ENCODE measurements around the gene SMYD5. TPM values are rescaled to one million over a fixed set of nuclear protein-coding genes. Genes with fewer than 3 reads are reported as not detected.
"Not testable (repeated sequence)": the region's sequence is repeated elsewhere in the genome, so short reads cannot be mapped to it uniquely, and the experiment has no call there.

The SMYD5 gene
- total RNA-seq, result 14.6 TPM
- polyA plus RNA-seq, result 18.2 TPM

DNA sequence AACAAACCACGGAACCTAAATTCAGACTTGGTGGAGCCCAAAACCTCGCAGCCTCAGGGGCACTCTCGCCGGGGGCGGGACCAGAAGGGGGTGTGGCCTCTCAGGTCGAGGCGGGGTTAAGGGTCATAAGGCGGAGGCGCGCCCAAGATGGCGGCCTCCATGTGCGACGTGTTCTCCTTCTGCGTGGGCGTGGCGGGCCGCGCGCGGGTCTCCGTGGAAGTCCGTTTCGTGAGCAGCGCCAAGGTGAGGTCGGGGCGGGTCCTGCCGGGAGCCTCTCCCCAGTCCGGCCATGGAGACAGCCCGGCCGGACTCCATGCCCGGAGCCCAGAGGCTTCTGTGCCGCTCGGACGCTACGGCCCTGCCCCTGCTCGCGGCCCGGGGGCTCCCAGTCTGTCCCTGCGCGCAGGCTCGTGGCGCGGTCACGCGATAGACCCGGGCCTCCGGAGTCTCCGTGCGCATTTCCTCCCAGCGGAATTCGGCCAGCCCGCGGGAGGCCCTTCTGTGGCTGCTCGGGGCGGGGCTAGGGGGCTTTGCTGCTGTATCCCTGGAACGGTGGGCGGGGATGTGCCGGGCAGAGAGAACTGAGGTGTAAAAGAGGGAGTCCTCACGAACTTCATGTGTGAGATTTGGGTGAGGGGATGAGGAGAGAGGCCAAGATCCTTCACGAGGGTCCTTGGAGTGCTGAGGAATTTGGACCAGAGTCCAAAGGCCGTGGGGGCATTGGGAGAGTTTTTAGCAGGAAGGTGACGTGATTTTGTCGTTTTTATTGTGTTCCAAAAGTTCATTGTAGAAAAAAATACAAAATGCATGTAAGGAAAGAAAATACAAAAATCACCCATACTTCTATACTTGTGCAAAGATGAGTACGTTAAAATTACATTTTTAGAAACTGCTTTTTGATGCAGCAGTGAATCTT lies at the start of gene SMYD5:
Gene SMYD5 (plus strand): TSS at position 126 of the 916 bp plus-strand sequence. CDS start 22 bp downstream, at position 148.
- under 1% methylated on average over 64 of the region's 64 CpGs for WGBS
- Histone ChIP-seq H3K27ac (ENCODE audit: low read depth) (peak within 1 kb of the TSS; percentile 48), H3K4me1 (ENCODE audit: insufficient read depth) (no peaks in the 10 kb centered on the region), H3K36me3 (ENCODE audit: insufficient read depth) (no peaks in the 10 kb centered on the region), H3K4me3 (ENCODE audit: low read depth, low read length) (peak within 1 kb of the TSS; percentile 90)
- peak; percentile 53 for DNase-seq (ENCODE audit: extremely low spot score)

DNA sequence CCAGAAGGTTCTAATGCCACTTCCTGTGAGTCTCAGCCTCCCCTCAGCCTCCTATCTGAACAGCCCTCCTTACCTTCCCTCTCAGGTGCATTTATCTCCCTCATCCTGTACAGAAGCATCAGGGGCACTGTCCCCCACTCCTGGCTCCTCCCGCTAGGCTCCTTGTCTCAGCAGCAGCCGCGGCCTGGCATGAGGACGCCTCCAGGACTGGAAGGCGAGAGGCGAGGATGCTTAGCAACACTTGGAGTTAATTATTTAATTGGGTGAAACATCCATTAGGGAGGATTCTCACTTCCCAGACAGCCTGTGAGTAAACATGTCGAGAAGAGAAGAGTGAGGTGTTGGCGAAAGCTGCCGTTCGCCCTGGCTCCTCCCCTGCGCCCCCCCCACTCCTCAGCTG lies 48.1 kb upstream of the SMYD5 start:
- not testable (repeated sequence) for H3K4me1 ChIP-seq (ENCODE audit: insufficient read depth); H3K27ac ChIP-seq (ENCODE audit: low read depth); H3K36me3 ChIP-seq (ENCODE audit: insufficient read depth); H3K4me3 ChIP-seq (ENCODE audit: low read depth, low read length); DNase-seq (ENCODE audit: extremely low spot score)
- 45% methylated on average over 11 of the region's 11 CpGs for WGBS

DNA sequence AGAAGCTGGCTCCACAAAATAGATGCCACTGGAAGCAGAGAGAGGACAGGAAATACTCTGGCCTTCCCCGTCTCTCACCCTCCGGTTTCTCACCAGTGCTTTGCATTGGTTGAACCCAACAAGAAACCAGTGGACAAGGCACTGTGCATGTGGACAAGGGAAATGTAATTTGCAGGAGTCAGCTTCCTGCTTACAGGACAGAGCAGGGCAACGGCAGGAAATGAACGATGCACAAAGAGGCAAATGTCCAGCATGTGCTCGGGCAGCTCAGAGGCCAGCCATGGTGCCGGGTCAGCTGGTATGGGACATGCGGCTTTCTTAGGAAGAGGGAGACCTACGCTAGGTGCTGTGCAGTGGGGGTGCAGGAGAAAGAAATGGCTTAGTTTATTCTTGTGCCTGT lies 47.2 kb upstream of the SMYD5 start:
- DNase-seq (ENCODE audit: extremely low spot score); H3K36me3 ChIP-seq (ENCODE audit: insufficient read depth); H3K4me3 ChIP-seq (ENCODE audit: low read depth, low read length); H3K4me1 ChIP-seq (ENCODE audit: insufficient read depth); H3K27ac ChIP-seq (ENCODE audit: low read depth): not testable (repeated sequence)
- WGBS, result 70% methylated on average over 4 of the region's 8 CpGs

DNA sequence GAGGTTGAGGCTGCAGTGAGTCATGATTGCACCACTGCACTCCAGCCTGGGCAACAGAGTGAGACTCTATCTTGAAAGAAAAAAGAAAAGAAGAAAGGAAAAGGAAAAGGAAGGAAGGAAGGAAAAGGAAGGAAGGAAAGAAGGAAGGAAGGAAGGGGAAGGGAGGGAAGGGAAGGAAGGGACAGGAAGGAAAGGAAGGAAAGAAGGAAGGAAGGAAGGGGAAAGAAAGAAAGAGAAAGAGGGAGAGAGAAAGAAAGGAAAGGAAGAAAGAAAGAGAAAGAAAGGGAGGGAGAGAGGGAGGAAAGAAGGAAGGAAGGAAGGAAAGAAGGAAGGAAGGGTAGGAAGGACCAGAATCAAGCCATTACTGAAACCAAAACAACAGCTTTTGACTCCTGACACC lies 45.7 kb upstream of the SMYD5 start:
- not testable (repeated sequence) for H3K36me3 ChIP-seq (ENCODE audit: insufficient read depth); DNase-seq (ENCODE audit: extremely low spot score); H3K4me1 ChIP-seq (ENCODE audit: insufficient read depth); H3K27ac ChIP-seq (ENCODE audit: low read depth); H3K4me3 ChIP-seq (ENCODE audit: low read depth, low read length)

DNA sequence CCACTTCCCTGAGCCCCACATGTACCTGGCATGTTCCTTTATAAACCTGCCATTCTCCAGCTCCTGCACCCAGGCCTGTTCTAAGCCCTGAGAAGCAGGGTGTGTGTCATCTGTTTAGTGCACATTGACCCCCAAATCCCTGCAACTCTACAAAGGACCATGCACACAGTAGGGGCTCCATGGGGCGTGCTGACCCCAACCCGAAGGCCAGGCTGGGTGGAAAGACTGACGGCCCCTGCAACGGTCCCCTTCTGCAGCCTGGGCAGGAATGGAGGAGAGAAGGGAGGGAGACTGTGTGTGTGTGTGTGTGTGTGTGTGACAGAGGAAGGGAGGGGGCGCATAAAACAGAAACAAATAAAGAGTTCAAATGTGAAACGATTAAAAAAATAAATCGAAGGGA lies 43.7 kb upstream of the SMYD5 start:
- H3K4me1 ChIP-seq (ENCODE audit: insufficient read depth); DNase-seq (ENCODE audit: extremely low spot score); H3K36me3 ChIP-seq (ENCODE audit: insufficient read depth); H3K4me3 ChIP-seq (ENCODE audit: low read depth, low read length); H3K27ac ChIP-seq (ENCODE audit: low read depth): not testable (repeated sequence)
- 69% methylated on average over 5 of the region's 7 CpGs for WGBS

- 87% methylated on average over 6 of the region's 6 CpGs for WGBS
- Histone ChIP-seq H3K36me3 (ENCODE audit: insufficient read depth) (no peaks in the 10 kb centered on the region), H3K27ac (ENCODE audit: low read depth) (no peak overlapping the region), H3K4me1 (ENCODE audit: insufficient read depth) (peaks cover 3% of the 10 kb centered on the region), H3K4me3 (ENCODE audit: low read depth, low read length) (no peak overlapping the region)
- DNase-seq (ENCODE audit: extremely low spot score), result no peak
These were observed 41.1 kb upstream of the SMYD5 start for GRCh38 chr2:73172963-73173362.

GRCh38 chr2:73173781-73174180 lies 40.3 kb upstream of the SMYD5 start:
- H3K4me1 ChIP-seq (ENCODE audit: insufficient read depth), result peaks cover 3% of the 10 kb centered on the region
- H3K4me3 ChIP-seq (ENCODE audit: low read depth, low read length), result no peak overlapping the region
- no peak overlapping the region for H3K27ac ChIP-seq (ENCODE audit: low read depth)
- 96% methylated on average over 7 of the region's 7 CpGs for WGBS
- DNase-seq (ENCODE audit: extremely low spot score), result no peak
- H3K36me3 ChIP-seq (ENCODE audit: insufficient read depth), result no peaks in the 10 kb centered on the region

DNA sequence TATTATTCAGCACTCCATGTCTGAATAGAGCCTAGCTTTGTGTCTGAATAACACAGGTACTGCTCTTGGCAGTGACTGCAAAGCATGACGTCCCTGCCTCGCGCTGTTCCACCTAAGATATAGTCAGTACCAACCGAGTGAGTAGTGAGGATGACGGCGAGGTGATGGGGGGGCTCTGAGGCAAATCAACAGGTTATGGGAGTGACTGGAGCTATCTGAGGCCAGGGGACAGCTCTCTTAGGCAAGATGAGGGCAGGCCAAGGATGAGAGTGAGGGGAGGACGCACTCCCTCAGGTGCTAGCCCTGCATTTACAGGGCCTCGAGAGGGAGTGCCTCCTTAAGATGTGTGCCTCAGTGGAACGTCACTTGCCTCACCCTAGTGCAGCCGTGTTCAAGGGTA lies 39.8 kb upstream of the SMYD5 start:
- DNase-seq (ENCODE audit: extremely low spot score), result no peak
- 95% methylated on average over 10 of the region's 10 CpGs for WGBS
- H3K4me1 ChIP-seq (ENCODE audit: insufficient read depth), result peaks cover 3% of the 10 kb centered on the region

DNA sequence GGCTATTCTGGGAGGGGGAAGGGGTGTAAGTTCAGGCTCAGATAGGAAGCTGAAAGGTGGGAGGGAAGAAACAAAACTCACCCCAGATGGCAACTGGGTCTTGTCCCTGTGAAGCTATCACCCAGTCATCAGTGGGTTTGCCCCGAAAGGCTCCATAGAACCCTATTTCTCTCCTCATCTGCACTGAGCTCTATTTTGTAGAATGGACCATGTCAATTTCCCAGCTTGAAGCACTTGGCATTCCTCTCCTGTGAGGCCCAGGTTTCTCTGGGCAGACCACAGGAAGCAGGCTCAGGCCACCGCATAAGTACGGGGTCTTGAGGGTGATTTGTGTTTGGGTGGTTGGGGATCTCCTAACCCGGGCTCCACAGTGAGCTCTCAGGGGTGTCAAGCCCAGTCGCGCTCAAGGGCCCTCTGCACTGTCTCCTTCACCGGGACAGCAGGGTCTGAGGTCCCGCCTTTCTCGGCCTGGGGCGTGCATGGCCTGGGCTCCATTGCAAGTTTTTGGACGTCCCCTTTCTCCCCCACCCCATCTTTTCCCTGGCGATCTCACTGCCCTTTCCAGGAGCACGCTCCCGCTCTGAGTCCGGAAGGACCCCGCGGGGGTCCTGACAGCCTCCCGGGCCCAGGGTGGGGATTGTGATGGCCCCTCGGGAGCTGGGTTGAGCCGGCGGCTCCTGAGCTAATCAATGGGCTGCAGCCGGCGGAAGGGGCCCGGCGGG lies 38.9 kb upstream of the SMYD5 start:
- no peak for DNase-seq (ENCODE audit: extremely low spot score)
- 29% methylated on average over 25 of the region's 25 CpGs for WGBS

More for the DNA sequence above, 39.8 kb upstream of the SMYD5 start:
- Histone ChIP-seq H3K4me3 (ENCODE audit: low read depth, low read length) (no peak overlapping the region), H3K27ac (ENCODE audit: low read depth) (no peak overlapping the region), H3K36me3 (ENCODE audit: insufficient read depth) (no peaks in the 10 kb centered on the region)

DNA sequence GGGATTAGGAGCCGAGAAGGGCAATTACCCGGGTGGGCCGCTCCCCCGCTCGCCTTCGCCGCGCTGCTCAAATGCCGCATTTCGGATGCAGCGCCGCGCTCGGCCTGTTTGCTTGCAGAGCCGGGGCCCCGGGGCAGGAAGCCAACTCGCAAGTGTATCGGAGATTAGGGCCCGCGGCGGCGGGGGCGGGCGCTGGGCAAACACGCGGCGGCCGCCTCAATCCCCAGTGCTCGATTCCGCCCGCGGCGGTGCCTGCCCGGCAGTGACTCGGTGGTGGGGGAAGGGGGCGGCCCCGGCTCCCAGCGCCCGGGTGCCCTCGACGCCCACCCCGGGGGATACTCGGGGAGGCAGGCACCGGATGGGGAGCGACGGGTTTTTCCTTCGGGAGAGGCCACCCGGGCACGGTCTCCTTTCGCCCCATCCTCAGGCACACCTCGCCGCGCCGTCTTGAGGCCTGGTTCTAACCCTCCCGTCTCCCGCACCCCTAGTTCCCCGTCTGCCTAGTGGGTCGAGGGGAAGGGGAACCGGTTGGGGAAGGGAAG lies 38.3 kb upstream of the SMYD5 start:
- H3K4me3 ChIP-seq (ENCODE audit: low read depth, low read length), result peak overlapping the region; percentile 38
- no peak overlapping the region for H3K27ac ChIP-seq (ENCODE audit: low read depth)
- WGBS, result under 1% methylated on average over 59 of the region's 59 CpGs
- peaks cover 3% of the 10 kb centered on the region for H3K4me1 ChIP-seq (ENCODE audit: insufficient read depth)
- DNase-seq (ENCODE audit: extremely low spot score), result no peak
- no peaks in the 10 kb centered on the region for H3K36me3 ChIP-seq (ENCODE audit: insufficient read depth)

More for the DNA sequence above, 38.9 kb upstream of the SMYD5 start:
- H3K4me3 ChIP-seq (ENCODE audit: low read depth, low read length), result peak overlapping the region; percentile 38
- H3K4me1 ChIP-seq (ENCODE audit: insufficient read depth), result peaks cover 3% of the 10 kb centered on the region
- no peak overlapping the region for H3K27ac ChIP-seq (ENCODE audit: low read depth)
- H3K36me3 ChIP-seq (ENCODE audit: insufficient read depth), result no peaks in the 10 kb centered on the region

DNA sequence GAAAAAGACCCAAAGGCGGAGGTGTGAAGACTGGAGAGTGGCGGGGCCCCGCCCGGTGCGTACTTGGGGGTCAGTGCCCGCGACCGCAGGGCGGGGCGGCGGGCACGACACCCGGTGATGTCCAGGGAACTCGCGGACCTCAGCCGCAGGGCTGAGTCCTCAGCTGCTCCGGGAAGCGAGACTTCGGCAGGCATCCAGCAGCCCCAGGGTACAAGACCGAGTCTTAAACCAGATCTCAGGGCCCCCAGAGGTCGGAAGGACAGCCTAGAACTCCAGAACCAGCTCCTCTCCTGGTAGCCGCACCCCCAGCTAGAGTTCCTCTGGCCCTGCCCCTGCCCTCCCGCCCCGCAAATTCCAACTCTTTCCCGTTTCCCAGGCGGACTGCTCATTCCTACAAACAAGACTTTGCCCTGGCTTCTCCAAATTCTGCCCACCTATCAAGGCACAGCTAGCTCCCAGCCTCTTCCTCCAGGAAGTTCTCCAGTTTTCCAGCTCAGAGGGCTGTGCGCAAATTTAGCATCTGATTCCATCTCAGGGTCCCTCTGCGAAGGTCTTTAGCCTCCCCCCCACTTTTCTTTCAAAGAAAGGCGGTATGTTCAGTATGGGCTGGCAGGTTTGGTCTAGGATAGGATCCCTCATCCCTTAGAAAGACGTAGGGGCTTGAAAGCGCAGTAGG lies 37.7 kb upstream of the SMYD5 start:
- 5% methylated on average over 31 of the region's 31 CpGs for WGBS
- peaks cover 3% of the 10 kb centered on the region for H3K4me1 ChIP-seq (ENCODE audit: insufficient read depth)
- H3K27ac ChIP-seq (ENCODE audit: low read depth), result no peak overlapping the region
- H3K4me3 ChIP-seq (ENCODE audit: low read depth, low read length), result peak overlapping the region; percentile 38
- no peaks in the 10 kb centered on the region for H3K36me3 ChIP-seq (ENCODE audit: insufficient read depth)
- DNase-seq (ENCODE audit: extremely low spot score), result no peak

DNA sequence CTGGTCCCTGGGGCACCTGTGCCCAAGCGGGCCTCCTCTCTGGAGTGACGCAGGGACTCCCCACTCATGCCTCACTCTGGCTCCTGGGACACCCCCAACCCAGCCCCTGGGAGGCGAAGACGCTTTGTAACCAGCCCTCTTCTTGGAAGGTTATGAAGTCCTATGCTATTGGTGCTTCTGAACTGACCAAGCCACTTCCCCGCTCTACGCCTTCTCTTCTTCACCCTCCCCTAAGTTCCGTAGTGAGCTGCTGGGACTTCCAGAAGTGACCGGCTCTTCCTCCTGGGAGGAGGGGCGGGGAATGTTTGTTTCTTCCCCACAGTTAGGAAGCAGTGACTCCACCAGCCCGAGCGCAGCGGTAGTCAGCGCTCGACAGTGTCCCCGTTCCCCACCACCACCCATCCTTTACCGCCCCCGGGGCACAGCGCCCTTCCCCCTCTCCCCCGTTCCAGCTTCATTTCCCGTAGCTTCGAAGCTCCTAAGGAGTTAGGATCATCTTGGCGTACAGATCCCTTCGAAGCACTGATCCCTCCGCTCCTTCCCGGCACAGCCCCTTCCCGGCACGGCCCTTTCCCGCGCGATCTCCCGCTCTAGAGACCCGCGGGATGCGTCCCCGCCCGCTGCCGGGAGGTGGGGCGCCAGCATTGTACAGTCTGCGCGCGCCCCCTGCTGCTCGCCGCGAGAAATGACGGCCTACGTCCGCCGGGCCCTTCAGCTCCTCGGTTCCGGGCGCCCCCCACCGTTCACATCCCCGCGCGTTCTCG lies 37.0 kb upstream of the SMYD5 start:
- peak; percentile 65 for DNase-seq (ENCODE audit: extremely low spot score)
- WGBS, result 1% methylated on average over 56 of the region's 56 CpGs
- peaks cover 3% of the 10 kb centered on the region for H3K4me1 ChIP-seq (ENCODE audit: insufficient read depth)
- H3K4me3 ChIP-seq (ENCODE audit: low read depth, low read length), result peak overlapping the region; percentile 50
- H3K27ac ChIP-seq (ENCODE audit: low read depth), result no peak overlapping the region
- no peaks in the 10 kb centered on the region for H3K36me3 ChIP-seq (ENCODE audit: insufficient read depth)
